ENCODE results near the gene SNED1. TPM values are rescaled to one million over a fixed set of nuclear protein-coding genes. Genes with fewer than 3 reads are reported as not detected.
"Not testable (repeated sequence)": the region's sequence is repeated elsewhere in the genome, so short reads cannot be mapped to it uniquely, and the experiment has no call there.

SNED1 gene
- polyA plus RNA-seq, 3 donors = 3.3 to 18.1 (median 17.8) TPM

DNA sequence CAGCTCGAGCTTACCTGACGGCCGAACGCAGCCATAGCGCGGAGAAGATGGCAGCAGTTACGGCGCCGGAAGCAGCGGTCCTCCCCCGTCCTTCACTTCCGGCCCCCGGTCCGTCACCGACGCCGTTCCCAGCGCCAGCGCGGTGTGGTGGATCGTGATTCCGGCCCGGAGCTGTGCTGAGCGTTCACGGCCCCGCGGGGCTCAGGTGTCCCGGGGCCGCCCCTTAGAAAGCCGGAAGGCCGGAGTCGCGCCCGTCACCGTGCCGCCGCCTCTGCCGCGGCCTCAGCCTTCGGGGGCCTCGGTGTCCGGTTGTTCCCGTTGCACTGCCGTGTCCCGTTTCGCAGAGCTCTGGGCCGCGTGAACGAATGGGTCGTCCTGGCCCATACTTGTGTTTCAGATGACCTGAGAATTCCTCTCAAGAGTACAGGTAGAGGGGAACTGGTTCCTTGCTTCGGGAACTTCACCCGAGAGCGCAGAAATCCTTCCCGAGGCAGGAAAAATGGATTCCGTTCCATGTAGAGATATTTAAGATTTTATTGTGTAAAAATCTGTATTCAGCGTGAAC is 103.9 kb downstream of the SNED1 start, which contains the start of gene MTERF4:
Gene MTERF4 (minus strand): TSS at position 49 of the 565 bp plus-strand sequence. CDS start 14 bp downstream, at position 35.
- 0 to 1% (median 1%) methylated on average over 55 to 56 of the region's 56 CpGs for WGBS, 3 donors
- no peak within 1 kb of the TSS for H3K27ac ChIP-seq (ENCODE audit: low read depth, low read length)

DNA sequence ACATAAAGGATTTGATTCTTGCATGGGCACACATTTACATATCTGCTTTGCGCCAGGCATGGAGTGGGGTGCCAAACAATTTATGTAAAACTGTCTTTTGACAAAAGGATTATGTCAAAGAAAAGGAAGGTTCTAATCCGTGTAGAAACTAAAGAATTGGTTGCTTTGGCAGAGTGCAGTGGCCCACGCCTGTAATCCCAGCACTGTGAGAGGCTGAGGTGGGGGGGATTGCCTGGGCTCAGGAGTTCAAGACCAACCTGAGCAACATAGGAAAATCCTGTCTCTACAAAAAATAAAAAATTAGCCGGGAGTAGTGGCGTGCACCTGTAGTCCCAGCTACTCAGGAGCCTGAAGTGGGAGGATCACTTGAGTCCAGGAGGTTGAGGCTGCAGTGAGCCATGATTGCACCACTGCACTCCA is 104.8 kb downstream of the SNED1 start:
- H3K27ac ChIP-seq (ENCODE audit: low read depth, low read length) = no peak overlapping the region
- 25 to 53% (median 45%) methylated on average over 5 of the region's 5 CpGs for WGBS, 3 donors

DNA sequence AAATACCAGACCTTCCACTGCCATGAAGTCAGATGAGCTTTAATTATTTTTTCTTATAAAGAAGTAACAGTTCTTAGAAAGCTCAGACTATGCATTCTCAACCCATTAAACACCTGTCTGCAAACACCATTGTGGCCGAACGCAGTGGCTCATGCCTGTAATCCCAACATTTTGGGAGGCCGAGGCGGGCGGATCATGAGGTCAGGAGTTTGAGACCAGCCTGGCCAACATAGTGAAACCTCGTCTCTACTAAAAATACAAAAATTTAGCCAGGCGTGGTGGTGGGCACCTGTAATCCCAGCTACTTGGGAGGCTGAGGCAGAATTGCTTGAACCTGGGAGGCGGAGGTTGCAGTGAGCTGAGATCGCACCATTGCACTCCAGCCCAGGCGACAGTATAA is 106.2 kb downstream of the SNED1 start:
- WGBS, 3 donors = 95 to 97% (median 97%) methylated on average over 10 of the region's 10 CpGs
- H3K27ac ChIP-seq (ENCODE audit: low read depth, low read length) = not testable (repeated sequence)

DNA sequence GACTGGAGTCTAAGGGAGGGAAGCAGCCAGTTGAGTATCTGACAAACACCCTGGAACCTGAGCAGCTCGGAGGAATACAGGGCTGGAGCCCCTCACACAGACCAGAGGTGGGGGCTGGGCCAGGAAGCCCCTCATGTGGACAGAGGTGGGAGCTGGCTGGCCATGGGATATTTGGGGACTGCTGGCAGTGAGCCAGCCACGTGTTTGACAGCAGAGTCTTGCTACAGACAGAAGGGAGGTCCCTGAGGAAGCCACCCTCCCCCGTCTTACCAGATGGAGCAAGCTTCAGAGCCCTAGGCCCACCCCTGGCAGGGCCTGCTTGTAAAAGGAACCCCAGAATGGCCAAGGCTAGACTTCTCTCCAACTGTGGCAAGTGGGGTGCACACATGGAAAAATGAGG is 107.2 kb downstream of the SNED1 start:
- H3K27ac ChIP-seq (ENCODE audit: low read depth, low read length) = no peak overlapping the region
- 45 to 61% (median 50%) methylated on average over 3 of the region's 3 CpGs for WGBS, 3 donors

DNA sequence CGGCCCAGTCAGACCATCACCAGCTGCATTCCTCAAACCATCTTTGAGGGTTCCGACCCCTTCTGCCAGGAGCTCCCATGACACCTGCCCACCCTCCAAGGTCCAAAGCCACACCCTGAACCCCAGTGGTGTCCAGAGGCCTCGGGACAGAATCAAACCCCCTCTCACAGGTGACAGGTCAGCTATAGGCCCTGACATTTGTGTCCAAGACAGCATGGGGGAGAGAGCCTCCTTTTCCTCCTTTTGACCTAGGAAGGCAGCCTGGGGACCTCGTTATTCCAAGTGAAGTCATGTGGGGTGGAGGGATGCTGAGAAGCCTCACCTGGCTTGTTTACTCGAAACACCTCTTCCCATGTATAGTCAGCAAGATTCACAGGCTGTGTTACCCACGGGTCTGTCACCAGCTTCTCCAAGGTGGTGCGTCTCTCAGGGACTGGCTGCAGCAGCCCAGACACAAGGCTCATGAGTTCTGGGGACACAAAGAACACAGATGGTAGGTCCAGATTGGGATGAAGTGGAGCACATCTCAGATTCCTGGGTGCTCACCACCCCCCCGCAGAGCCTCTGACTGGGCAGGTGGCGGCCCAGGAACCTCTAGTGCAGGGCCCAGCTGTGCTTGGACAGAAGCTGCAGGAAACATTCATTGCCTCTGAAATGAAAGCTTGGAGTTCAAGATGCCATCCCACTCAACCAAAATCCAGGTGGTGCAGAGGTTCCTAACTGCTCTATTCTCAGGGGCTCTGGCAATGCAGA is 108.8 kb downstream of the SNED1 start:
- 91 to 96% (median 95%) methylated on average over 9 of the region's 9 CpGs for WGBS, 3 donors

DNA sequence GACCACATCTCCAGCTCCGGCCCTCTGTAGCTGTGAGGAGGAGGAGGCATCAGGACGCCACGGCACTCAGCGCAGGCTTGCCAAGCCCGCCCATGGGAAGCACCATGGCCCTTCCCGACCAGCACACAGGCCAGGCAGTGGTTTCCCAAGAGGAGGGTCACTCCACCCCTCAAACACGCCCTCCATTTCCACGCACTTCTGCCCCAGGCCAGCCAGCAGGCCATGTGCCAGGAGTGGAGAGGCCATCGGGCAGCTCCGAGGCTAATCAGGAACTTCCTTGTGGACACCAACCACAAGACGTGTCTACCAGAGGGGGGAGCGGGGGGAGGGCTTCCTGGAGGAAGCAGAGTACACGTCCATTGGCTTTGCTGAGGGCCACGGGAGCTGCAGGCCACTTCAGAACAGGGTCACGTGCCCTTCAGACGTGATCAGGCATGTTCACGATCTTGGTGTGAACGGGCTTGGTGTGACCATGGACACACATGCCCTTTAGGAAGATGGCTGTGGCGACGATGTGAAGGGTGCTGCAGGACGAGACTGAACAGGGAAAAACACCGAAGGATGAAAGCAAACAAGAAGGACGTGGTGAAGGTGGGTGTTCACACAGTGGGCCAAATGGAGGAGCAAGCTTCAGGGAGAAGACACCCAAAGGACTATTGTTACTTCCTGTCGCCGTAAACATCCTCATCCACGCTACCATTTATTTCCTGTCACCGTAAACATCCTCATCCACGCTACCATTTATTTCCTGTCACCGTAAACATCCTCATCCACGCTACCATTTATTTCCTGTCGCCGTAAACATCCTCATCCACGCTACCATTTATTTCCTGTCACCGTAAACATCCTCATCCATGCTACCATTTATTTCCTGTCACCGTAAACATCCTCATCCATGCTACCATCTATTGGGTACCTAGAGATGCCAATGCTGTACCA is 110.1 kb downstream of the SNED1 start:
- 65 to 87% (median 70%) methylated on average over 35 of the region's 35 CpGs for WGBS, 3 donors
- H3K27ac ChIP-seq (ENCODE audit: low read depth, low read length) = no peak overlapping the region

More for the DNA sequence above, 108.8 kb downstream of the SNED1 start:
- H3K27ac ChIP-seq (ENCODE audit: low read depth, low read length) = no peak overlapping the region

DNA sequence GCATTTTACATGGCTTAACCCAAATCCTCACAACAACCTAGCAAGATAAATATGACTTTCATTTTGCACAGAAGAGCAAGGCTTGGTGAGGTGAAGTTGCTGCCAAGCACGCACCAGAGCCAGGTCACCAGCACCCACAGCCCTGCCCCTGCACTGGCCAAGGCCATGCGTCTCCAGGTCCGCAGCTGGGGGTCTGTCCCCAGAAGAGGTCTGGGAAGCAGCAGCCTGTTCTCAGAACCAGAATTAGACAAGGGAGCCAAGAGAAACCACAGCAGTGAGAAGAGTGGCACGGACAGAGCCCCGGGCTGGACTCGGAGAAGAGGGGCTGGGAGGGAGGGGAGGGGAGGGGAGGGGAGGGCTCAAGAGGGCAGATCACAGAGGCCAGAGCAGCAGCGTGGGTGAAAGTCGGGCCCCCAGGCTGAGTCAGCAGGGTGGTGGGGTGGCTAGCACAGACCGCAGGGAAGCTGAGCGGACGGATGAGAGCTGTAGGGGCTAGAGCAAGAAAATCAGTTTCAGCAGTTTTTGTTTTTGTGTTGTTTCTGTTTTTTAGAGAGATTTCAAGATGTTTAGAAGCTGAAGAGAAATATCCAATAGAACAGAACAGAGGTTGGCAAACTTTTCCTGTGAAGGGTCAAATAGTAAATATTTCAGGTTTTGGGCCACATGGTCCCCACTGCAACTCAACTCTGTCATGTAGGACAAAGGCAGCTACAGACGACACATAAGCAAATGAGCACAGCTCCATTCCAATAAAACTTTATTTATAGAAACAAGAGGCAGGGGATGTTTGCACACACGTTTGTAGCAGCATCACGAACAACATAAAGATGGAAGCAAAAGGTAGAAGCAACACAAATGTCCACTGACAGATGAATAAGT is 111.0 kb downstream of the SNED1 start:
- 83 to 92% (median 89%) methylated on average over 14 of the region's 14 CpGs for WGBS, 3 donors
- H3K27ac ChIP-seq (ENCODE audit: low read depth, low read length) = no peak overlapping the region

DNA sequence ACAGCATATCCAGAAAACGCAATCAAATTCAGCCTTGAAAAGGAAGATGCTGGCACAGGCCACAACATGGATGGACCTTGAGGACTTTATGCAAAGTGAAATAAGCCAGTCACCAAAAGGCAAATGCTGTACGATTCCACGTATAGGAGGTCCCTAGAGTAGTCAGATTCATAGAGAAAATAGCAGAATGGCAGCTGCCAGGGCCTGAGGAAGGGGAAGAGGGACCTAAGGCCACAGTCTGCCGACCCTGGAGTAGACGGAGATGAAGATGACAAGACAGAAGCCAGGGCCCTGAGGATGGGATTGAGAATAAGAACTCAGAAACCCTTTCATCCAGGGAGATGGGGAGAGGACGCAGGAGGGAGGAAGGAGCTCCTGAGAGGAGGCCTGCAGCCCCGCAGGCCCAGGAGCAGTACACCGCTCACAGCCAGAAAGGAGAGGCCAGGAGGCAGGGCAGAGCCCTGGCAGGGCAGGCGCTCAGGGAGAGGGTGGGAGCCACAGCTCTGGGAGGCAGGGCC is 111.7 kb downstream of the SNED1 start:
- H3K27ac ChIP-seq (ENCODE audit: low read depth, low read length) = no peak overlapping the region

DNA sequence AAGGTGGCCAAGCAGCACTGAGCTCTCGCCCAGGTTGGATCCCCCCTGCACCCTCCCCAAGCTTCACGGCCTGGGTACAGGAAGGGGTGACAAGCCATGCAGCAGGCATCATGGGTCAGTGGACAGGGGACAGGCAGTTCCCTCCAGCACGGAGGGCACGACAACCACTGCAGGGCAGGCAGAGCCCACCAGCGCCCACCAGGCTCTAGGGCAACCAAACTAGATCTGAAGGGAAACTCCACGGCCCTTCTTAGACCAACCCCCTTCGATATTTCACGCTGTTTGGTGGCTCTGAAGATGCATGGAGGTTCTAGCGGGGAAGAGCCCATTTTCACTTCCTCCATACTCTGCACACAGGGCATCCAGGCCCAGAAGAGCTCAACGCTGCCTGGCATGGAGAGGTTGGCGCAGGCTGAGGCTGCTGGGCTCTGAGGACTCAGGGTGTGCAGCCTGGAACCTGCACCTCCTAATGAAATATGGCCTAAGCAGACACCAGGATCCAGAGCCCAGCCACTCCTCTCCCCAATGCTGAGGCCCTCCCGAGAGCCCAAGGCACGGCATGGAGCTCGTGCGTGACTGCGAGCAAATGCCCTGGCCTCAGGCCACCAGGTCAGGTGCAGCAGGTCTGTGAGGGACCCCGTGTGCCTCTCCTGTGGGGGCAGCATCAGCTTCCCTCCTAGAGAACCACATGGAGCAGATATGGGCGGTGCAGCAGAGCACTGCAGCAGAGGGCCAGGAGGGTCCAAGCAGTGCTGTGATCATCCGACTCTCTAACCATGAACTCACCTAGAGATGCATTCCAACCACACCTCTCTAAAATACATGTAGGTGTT is 112.4 kb downstream of the SNED1 start:
- H3K27ac ChIP-seq (ENCODE audit: low read depth, low read length) = no peak overlapping the region
- whole genome bisulfite sequencing, 3 donors = 90 to 94% (median 92%) methylated on average over 18 to 19 of the region's 19 CpGs

More for the DNA sequence above, 111.7 kb downstream of the SNED1 start:
- 87 to 97% (median 94%) methylated on average over 9 of the region's 9 CpGs for whole genome bisulfite sequencing, 3 donors

DNA sequence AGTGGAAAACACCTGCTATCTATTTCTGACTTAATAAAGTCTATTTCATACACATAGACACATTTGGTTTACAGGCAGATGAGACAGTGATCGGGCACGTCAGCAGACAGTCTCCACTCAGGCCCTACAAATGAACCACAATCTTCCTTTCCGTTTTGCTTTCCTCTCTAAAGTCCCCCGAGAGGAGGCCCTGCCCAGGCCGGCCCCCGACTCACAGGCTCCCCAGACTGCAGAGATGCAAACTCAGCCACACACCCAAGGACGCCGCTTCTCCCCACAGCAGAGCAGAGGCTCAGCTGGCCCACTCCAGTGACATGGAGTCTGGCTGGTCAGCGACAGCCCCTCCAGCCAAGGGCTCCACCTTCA is 113.0 kb downstream of the SNED1 start:
- 82 to 91% (median 82%) methylated on average over 9 of the region's 9 CpGs for WGBS, 3 donors
- H3K27ac ChIP-seq (ENCODE audit: low read depth, low read length) = no peak overlapping the region

DNA sequence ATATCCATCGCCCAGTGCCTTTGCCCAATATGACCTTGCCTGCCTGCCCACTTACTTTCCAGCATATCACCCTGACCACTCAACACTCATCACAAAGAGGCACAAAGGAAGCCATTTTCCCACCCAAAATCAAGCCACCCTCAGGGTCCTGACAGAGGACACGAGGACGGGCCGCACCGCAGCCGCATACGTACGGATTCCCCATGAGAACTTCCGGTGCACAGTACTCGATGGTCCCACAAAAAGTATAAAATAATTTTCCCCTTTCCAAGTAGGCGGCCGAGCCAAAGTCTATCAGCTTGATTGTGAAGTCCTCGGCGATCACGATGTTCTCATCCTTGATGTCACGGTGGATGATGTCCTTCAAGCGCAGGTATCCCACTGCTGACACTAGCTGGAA is 113.6 kb downstream of the SNED1 start:
- H3K27ac ChIP-seq (ENCODE audit: low read depth, low read length) = no peak overlapping the region
- WGBS, 3 donors = 93 to 96% (median 94%) methylated on average over 17 of the region's 17 CpGs

DNA sequence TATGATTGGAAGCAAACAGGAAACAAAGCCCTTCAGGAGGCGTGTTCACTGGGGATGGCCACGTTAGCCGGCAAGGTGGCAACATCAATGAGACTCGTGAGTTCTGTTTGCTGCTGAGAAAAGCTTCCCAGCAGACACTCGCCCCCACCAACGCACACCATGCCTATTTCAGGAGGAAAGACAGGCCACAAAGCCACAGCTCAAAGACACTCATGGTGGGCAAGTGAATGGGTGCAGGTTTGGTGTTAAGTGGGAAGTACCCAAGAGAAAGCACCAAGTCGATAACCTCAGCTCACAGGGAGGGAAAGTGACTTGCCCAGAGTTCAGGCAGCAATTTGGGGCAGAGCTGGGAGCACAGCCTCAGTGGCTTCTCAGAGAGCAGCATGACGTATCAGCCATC is 114.2 kb downstream of the SNED1 start:
- 78 to 84% (median 83%) methylated on average over 8 of the region's 8 CpGs for WGBS, 3 donors
- H3K27ac ChIP-seq (ENCODE audit: low read depth, low read length) = no peak overlapping the region

DNA sequence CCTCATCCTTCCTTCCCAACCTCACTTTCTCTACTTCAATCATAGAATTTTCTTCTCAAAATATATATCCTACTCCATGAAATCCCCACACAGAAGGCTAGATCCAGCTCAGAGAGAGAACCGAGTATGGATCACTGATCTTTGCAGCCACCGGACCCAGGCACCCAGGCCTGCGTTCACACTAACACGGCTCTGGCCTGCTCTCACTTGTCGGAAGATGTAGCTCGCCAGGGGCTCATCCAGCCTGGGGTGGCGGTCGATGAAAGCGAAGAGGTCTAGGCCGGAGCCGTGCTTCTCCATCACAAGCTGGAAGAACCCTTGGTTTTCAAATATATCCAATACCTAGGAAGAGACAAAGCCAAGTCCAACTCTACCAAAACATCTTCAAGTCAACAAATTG is 116.4 kb downstream of the SNED1 start:
- H3K27ac ChIP-seq (ENCODE audit: low read depth, low read length) = no peak overlapping the region
- WGBS, 3 donors = 92 to 98% (median 97%) methylated on average over 11 of the region's 11 CpGs

DNA sequence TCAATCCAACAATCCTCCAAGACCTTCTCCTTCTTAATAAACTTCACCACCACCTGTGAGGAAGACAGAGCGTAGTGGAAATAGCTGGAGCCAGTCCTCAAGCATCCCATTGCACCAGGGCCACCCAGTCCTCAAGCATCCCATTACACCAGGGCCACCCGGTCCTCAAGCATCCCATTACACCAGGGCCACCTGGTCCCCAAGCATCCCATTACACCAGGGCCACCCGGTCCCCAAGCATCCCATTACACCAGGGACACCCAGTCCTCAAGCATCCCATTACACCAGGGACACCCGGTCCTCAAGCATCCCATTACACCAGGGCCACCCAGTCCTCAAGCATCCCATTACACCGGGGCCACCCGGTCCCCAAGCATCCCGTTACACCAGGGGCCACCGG is 116.9 kb downstream of the SNED1 start:
- 72 to 97% (median 90%) methylated on average over 8 of the region's 8 CpGs for WGBS, 3 donors
- no peak overlapping the region for H3K27ac ChIP-seq (ENCODE audit: low read depth, low read length)

DNA sequence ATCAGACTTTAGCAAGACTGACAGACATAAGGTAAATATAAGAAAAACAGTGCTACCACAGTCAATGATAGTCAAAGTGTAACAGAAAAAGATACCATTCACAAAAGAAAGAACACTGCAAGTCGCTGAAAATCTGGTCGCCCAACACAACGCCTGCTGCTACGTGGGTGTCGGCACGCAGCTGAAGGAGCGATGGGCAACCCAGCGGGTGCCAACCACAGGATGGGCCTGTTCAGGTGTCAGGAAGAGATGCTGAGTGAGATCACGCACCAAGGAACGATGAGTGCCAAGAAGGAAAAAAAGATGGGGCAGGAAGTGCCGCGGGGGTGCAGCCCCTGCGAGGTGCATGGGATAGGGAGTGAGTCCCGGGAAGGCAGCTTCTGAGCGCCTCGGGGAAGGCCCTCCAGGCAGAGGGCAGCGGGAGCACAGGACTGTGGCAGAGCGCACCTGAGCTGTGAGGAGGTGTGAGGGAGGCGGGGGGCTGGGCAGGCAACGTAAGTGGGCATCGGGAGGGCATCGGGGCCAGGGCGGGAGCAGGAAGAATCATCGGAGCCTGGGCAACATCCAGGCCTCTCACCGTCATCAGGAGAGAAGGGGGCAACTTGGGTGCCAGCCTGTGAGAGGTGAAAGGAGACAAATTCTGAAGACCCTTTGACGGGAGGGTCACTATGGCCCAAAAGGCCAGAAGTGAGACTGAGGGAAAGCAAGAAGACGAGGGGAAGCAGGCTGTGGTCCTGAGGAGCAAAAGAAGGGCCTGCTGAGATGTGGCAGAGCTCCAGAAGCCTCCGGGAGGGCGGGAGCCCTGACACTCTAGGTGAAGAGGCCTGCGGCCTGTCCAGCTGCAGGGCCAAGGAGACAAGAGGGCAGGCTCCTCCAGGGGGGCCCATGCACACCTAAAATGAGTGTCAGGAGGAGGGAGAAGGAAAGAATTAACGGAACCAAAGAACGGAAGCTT is 118.5 kb downstream of the SNED1 start:
- WGBS, 3 donors = 92 to 95% (median 94%) methylated on average over 32 of the region's 32 CpGs
- H3K27ac ChIP-seq (ENCODE audit: low read depth, low read length) = no peak overlapping the region

All from adipose tissue (tissue), 3 donors.